ENCODE results near the gene MUC15.

MUC15 gene

DNA sequence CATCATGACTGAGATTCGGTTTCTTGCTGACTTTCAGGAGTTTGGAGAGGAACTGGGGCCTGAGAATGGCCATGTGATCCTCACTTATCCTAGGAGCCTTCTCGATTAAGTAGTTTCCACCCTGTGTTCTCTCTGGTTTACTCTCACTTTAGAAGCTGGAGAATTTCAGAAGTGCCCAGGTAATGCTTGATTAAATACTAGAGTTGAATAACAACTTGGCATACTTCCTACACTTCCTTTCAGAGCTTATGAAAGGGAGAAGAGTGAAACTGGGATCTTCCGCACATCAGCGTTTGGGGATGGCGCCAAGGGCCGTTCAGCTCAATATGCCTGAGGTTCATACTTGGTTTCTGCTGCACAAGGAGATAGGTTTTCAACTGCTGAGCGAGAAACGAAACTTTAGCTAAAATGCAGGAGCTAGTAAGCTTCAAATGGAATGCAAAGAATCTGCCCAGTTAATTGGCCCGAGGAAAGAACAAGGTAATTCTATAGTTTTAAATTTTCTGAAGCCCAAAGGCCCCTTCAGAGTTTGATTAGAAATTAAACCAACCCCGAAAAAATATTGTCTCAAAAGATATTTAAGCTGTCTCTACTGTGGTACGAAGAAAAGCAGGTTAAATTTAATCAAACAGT, 823 bp upstream of the MUC15 start:
- no peak for DNase-seq

DNA sequence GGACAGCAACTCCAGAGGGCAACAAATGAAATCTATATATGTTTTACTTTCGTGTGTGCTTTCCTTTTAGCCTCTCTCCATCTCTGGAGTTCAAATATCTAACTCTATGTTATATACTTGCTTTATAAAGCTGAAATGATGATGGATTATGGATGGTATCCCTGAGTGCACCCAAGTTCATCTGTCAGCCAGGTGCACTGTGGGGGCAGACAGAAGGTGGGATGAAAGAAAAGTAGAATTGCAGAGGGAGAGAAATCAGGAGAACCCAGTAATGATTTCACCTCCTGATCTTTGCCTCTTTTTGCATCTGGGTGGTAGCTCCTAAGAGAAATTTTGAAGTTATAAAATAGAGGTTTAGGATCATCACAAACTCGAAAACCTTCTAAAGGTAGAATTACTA, 2.4 kb downstream of the MUC15 start:
- DNase-seq, result no peak

DNA sequence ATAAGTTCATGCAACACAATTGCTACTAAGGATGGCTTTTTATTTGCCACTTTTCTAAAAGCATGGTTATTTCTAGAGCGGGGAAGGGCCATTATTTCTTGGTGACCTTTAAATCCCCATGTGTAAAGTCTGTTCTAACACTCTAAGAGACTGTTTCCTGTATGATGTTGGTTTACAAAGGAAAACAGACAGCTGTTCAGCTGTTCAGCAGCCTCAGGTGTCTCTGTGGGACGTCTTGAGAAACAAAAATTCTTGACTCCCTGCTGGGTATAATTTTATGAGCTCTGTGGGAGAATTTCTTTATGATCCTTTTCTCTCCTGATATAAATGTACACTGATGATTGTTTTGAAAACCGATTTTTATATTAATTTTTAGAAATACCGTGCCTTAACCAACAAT, 13.9 kb downstream of the MUC15 start:
- no peak for DNase-seq

DNA sequence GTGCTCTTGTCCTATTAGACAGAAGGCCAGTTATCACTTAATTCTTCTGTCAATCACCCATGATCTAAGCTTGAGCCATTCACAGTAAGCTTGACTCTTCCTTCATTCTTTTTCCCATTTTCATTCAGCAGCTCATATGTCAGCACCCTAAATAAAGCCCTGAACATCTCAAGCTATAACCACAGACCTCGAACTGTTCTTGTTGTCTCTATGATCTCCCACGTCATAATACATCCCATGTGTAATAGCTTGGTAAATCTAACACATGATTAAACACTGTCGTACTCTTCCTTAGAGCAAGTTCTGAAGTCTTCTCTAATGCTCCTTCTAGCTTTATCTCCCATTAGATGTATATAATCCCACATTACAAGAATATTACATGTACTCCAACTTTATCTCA, 14.4 kb downstream of the MUC15 start:
- no peak for DNase-seq

DNA sequence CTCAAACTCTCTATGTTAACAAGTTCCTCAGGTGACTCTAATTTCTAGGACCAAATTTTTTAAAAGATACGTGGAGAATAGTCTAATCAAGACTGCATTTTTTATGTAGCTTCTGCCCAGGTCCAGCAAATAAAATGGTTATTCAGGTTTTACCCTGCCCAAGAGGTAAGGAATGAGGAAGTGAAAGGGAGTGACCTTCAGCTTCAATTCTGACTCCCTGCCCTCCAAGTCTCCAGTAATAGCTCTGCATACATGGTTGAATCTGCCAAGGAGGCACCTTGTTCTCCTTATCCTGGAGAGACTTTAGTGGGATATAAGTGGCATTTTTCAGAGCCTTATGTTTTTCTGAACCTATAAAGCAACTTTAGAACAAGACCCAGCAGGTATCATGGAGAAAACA, 15.5 kb downstream of the MUC15 start:
- DNase-seq, result no peak

DNA sequence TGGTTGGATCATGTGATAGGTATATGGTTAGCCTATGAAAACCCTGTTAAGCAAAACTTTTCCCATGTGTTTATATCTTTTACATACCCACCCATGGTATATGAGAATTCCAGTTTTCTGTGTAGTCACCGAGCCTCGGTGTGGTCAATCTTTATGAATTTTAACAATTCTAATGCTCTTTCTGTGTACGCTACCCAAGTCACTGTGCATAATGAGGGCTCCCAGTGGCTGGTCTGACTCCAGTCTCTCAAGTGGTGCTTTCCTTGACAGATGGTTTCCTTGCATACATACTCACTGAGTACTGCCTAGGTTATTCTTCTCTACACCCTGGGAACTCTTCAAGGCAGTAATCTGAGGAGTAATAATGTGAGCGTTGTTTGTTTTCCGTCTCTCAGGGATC, 17.6 kb downstream of the MUC15 start:
- no peak for DNase-seq

DNA sequence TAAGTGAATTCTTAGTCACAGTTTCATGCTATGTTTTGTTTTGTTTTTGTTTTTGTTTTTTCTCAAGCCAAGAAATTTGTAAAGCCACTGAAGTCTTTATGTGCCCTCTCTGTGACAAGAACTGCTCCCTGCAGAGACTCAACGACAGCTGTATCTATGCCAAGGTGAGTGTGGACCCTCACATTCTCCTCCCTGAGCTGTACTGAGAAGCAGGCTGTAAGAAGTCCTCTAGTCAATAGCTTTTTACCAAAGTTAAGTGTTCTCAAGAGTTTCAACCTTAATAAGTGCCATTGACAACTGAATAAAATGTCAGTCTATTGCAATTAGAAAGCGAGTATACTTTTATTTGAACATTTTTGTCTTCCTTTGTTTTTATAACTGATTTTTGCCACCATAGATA, 18.9 kb downstream of the MUC15 start:
- no peak for DNase-seq

DNA sequence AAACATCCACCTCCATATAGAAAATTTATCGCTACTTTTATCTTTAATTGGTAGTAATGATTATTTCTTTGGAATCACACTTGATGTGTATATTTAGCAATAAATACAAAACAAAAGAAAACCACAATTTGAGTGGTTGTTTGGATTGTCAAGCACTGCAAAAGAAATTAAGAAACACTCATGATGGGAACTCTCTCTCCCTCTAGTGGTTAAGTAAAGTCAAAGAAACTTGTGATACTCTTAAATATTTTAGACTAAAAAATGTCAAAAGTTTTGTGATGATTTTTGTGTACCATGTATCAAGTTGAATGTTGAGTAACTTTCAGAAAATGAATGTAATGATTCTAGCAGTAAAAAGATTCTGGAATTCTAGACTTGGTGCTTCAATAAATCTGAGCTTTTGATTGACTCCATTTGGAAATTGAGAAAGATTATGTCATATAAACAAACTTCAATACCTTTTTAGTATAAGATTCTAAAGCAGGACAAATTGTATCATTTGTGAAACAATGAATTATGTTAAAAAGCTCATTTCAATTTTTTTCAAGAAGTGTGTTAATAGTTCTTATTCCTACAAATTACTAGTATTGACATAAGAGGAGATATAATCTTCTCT, 20.8 kb downstream of the MUC15 start:
- no peak for DNase-seq

DNA sequence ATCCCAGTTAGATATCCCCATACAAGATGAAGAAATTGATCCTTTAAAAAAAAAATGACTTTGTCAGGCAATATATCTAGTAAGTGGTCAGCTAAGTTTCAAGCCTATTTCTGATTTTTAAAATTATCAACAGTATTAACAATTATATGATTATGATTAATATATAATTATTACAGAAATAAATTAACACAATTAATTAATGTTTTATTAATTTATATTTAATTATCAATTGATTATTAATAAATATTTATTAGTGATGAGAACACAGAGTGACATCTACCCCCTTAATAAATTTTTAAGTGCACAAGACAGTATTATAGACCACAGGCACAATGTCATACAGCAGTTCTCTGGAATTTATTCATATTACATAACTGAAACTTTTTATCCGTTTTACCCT, 22.0 kb downstream of the MUC15 start:
- DNase-seq, result no peak

DNA sequence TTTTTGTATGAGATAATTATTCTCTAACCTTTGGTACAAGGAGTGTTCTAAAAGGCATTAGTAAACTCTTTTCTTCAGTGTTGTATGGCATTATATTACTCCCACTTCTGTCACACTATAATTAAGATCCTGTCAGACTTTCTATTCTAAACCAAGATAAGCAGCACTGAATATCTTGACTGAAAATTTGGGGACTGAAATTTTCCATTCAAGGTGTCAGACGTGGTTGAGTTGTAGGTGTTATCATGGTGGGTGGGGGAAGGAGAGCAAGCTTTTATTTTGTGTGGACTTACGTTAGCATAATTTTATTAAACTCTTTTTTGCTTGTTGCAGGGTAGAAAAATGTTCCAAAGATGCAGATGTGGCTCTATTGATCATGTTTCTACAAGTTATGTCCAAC, 22.9 kb downstream of the MUC15 start:
- DNase-seq, result no peak

DNA sequence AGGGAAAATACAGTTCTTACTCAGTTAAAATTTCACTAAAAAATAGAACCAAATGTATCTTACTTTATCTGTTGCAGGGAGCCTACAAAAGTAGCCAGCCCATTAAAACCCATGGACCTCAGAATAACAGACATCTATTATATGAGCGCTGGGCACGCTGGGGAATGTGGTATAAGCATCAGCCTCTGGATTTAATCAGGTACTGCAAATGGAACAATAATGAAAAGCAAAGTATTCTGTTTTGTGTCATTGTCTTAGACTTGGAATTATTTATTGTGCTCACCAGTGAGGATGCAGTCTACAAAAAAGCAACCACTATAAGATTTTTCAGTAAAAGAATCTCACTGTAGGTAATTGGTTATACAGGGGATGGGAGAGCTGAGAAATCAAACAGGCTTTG, 30.2 kb downstream of the MUC15 start:
- DNase-seq, result no peak

DNA sequence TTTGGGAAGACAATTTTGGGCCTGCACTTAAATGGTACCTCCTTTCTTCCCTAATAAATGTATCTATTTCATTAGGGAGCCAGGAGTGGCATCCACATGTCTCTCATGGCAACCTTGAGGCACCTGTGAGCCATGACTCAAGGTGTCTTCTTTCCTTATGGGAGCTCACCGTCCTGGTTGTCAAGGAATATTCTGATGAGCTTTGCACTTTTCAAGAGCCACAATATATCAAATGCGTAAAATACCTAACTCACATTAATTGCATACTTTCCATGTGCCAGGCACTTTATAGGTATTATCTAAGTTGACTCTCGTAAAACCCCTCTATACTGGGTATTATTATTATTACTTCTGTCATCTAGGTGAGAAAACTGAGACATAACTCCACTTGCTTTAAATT, 32.5 kb downstream of the MUC15 start:
- no peak for DNase-seq

DNA sequence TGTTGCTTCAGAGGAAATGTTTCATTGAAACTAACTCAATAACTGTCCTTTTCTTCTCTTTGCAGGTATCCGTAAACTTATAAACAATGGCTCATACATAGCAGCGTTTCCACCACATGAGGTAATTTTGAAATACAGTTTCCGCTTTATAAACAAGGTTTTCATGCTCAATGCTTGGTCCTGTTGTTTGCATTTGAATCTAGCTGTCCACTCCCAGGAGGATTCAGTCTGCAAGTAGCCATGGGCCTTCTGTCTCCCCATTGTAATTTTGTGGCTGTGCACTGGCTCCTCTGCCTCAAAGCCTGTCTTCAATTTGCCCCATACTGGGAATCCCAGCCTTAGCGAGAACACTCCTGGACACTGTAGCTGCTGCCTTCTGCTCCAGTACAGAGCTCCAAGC, 34.7 kb downstream of the MUC15 start:
- no peak for DNase-seq

DNA sequence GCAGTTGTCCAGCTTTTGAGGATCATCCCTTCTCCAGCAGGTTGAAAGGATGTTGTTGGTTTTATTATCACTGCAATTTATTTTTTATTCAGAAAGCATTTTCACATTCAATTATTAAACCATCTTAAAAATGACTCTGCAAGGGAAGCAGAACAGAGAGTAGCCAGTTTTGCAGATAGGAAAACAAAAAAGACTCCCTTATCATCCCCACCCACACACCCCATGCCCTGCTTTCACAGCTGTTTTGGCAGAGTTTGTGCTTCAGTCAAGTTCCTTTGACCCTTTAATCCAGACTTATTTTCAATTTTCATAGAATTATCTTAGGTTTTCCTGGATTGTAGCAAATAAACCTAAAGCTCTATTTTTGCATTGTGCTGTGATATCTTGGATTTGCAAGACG, 44.4 kb downstream of the MUC15 start:
- DNase-seq, result no peak

DNA sequence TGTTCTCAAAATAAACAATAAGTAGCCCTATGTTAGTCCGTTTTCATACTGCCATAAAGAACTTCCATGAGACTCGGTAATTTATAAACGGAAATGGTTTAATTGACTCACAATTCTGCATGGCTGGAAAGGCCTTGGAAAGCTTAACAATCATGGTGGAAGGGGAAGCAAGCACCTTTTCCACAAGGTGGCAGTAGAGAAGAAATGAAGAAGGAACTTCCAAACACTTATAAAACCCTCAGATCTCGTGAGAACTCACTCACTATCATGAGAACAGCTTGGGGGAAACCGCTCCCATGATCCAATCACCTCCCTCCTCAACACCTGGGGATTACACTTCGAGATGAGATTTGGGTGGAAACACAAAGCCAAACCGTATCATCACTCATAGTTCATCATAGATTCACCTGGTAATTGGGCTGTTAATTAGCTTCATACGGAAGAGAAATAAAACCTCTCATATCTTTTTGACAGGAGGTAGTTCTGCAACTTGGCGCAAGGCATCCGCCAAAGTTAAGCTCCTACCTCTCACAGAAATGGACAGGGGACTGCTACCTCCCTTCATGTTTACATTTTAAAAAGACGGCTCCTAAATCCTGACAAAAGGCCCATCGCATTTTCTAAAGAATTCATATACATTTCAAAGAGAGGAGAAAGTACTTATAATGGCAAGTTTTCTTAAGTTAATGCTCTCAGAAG, 49.0 kb downstream of the MUC15 start:
- DNase-seq, result no peak

DNA sequence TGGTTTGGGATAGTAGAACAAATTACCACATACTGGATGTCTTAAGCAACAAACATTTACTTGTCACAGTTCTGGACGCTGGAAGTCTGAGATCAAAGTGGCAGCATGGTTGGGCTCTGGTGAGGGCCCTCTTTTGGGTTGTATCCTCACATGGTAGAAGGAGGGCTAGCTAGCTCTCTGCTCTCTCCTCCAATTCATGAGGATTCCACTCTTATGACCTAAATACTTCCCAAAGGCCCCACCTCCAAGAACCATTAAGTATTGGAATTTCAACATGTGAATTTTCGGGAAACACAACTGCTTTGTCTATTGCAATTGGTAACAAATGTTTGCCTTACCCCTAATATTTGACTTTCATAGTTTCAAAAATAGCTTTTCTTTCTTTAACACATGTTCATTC, 52.6 kb downstream of the MUC15 start:
- no peak for DNase-seq

DNA sequence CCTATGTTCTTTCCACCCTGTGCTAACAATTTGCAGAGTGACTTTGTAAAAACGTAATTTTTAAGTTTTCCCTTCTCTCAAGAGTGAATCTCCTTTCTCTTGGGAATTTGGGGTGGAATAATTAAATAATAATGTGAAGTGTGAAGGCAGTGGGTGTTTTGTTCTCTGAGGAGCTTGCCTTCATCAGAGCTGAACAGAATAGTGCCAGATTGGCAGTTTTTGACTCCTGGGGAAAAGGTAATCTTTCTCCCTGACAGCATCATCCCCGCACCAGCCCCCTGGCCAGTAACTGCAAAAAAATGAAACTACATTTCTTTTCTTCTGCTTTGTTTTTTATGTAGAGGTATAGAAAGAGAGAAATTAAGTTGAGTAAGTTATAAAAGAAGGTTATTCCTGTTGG, 59.9 kb downstream of the MUC15 start:
- DNase-seq, result no peak

DNA sequence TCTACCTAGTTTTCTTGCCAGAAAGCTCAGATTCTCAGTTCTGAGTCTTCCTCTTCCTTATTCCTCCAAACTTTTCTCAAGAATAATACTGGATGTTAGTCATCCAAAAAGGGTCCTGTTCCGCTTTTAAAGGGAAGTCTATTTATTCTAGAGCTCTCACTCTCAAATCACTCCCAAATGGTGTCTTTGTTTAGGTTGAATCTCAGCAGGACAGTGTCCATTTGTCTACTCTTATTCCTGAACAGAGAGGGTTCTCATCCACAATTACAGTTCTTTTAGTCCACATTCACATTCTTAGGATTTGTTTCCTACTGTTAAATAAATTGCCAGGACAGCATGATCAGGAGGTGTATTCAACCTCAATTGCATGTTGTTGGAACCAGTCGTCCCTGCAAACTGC, 61.3 kb downstream of the MUC15 start:
- DNase-seq, result no peak

DNA sequence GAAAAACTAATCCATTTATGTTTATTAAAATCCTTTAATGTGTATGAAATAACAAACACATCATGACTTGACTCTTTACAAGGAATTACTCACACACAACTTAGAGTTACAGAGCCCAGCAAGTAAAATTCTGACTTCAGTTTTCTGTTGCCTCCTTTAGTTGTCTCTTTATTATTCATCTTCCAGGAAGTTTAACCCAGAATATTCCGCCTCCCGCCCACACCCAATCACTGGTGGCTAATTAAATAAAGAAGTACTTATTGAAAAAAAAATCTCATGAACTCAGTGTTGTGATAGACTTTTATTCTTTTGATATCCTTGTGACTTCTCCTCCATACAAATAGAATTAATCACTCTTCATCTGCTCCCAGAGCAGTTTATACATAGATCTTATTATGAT, 61.9 kb downstream of the MUC15 start:
- no peak for DNase-seq

Measured in NCI-H1694 treated with DMSO at 0.1 percent for 48 hours (cell line).